HTERT RPE-1 (cell line): Measurements from ENCODE around the gene AKT2.

Source experiments
- in situ Hi-C: fragments of 300-500 bp; cut with MboI; formaldehyde crosslinking; loops from 4 replicates; pipeline ENCODE4 v1.14.3; 2020; ENCODE audit warnings: low sequenced_read_pairs

The AKT2 gene

GRCh38 chr19:40192758-40193586 is 92.2 kb downstream of the AKT2 start:
- in situ Hi-C loops: no loop called here

GRCh38 chr19:40191836-40192646 is 93.1 kb downstream of the AKT2 start:
- in situ Hi-C loops: no loop called here

- in situ Hi-C loops: no loop called here
Measured at GRCh38 chr19:40190891-40191835, 94.0 kb downstream of the AKT2 start, which contains the start of gene MAP3K10. MAP3K10 (plus strand) TSS chr19:40191426; CDS start chr19:40192032, 606 bp downstream.

- in situ Hi-C loops: no loop called here
Measured at GRCh38 chr19:40184273-40184672, 100.9 kb downstream of the AKT2 start.
